HepG2 (cell line): ENCODE measurements around the gene SZRD1. TPM values are rescaled to one million over a fixed set of nuclear protein-coding genes. Genes with fewer than 3 reads are reported as not detected.

ENCODE experiments used
- CEBPB ChIP-seq: IDR thresholded peaks from 2 replicates; pipeline ENCODE4 v1.6.1; 2011; ENCODE audit warnings: low read depth, low read length, improper control_type of control experiment, borderline replicate concordance
- KLF6 ChIP-seq: IDR thresholded peaks from 2 replicates; pipeline ENCODE4 v1.8.0; 2016; ENCODE audit warnings: missing biosample characterization, missing genetic modification reagents
- PHF21A ChIP-seq: sonication (generic); formaldehyde crosslinking; IDR thresholded peaks from 2 replicates; pipeline ENCODE4 v1.5.0; 2020; ENCODE audit warnings: mild to moderate bottlenecking, missing genetic modification reagents
- STAT5B ChIP-seq: sonication (generic); formaldehyde crosslinking; IDR thresholded peaks from 2 replicates; pipeline ENCODE4 v1.4.0; 2020; ENCODE audit warnings: missing genetic modification reagents
- TCF12 ChIP-seq, 2 experiments: fragments of 450-650 bp in 1 of 2; sonication (generic) in 1 of 2; formaldehyde crosslinking in 1 of 2; IDR thresholded peaks; 2 replicates each; pipeline versions ENCODE4 v1.6.1 to v1.8.0; 2017 to 2022; ENCODE audit warnings: antibody characterized with exemption in 1 of 2, mild to moderate bottlenecking in 1 of 2, missing genetic modification reagents in 1 of 2, moderate library complexity in 1 of 2
- TCF7 ChIP-seq: sonication (generic); IDR thresholded peaks from 2 replicates; pipeline ENCODE4 v1.6.1; 2016; ENCODE audit warnings: antibody characterized with exemption, low read depth
- ZNF101 ChIP-seq: sonication (generic); formaldehyde crosslinking; IDR thresholded peaks from 2 replicates; pipeline ENCODE4 v1.4.0; 2020; ENCODE audit warnings: mild to moderate bottlenecking, low read depth, missing genetic modification reagents, borderline replicate concordance
- ZNF121 ChIP-seq: sonication (generic); formaldehyde crosslinking; IDR thresholded peaks from 2 replicates; pipeline ENCODE4 v1.5.0; 2020; ENCODE audit warnings: mild to moderate bottlenecking, missing genetic modification reagents
- ZNF460 ChIP-seq: sonication (generic); formaldehyde crosslinking; IDR thresholded peaks from 2 replicates; pipeline ENCODE4 v1.5.1; 2020; ENCODE audit warnings: missing genetic modification reagents, mild to moderate bottlenecking, borderline replicate concordance
- ZNF558 ChIP-seq: sonication (generic); formaldehyde crosslinking; IDR thresholded peaks from 2 replicates; pipeline ENCODE4 v1.9.0; 2022; ENCODE audit warnings: mild to moderate bottlenecking, missing genetic modification reagents, borderline replicate concordance
- ZNF788 ChIP-seq: sonication (generic); formaldehyde crosslinking; IDR thresholded peaks from 2 replicates; pipeline ENCODE4 v1.5.0; 2020; ENCODE audit warnings: mild to moderate bottlenecking, missing genetic modification reagents, borderline replicate concordance
- polyA plus RNA-seq, 8 experiments: library from polyadenylated mRNA; depleted of rRNA in 3 of 8; stranded (reverse) in 7 of 8; unstranded in 1 of 8; fragments of >200 nt; fragmentation: Illumina TruSeq in 4 of 8; extraction: Trizol in 4 of 8; gene quantifications; 2 replicates each; pipeline versions ENCODE4 v1.2.1 to v1.2.3, GENCODE V29; 2011 to 2016; ENCODE audit warnings: low read depth in 4 of 8, missing spikeins in 1 of 8, mixed read lengths in 1 of 8; ENCODE audit not compliant: insufficient read depth in 1 of 8
- total RNA-seq, 5 experiments: library from RNA; depleted of rRNA; stranded (reverse); fragments of >200 nt; fragmentation: Illumina TruSeq; extraction: Trizol; gene quantifications; 2 replicates each; pipeline ENCODE4 v1.2.3, GENCODE V29; 2016; ENCODE audit warnings: low read depth in 1 of 5
- TF ChIP-seq, protein P1 (sequence below): sonication (generic); formaldehyde crosslinking; conservative IDR thresholded peaks from 2 replicates; pipeline ENCODE4 v1.4.0; 2020; ENCODE audit warnings: mild to moderate bottlenecking, missing genetic modification reagents, moderate library complexity
- TF ChIP-seq, protein P2 (sequence below): IDR thresholded peaks from 2 replicates; pipeline ENCODE4 v1.4.0; 2020; ENCODE audit warnings: mild to moderate bottlenecking, missing genetic modification reagents
- TF ChIP-seq, protein P3 (sequence below): sonication (generic); formaldehyde crosslinking; IDR thresholded peaks from 2 replicates; pipeline ENCODE4 v1.4.0; 2020; ENCODE audit warnings: missing genetic modification reagents
- TF ChIP-seq, protein P4 (sequence below): sonication (generic); formaldehyde crosslinking; IDR thresholded peaks from 2 replicates; pipeline ENCODE4 v1.4.0; 2020; ENCODE audit warnings: missing genetic modification reagents

Gene SZRD1
- total and polyA plus RNA-seq, 2 of the 13 experiments (the other 11 are each of a cell fraction or from before 2014, with no cell fraction given), result 28.5 to 41.4 TPM

DNA sequence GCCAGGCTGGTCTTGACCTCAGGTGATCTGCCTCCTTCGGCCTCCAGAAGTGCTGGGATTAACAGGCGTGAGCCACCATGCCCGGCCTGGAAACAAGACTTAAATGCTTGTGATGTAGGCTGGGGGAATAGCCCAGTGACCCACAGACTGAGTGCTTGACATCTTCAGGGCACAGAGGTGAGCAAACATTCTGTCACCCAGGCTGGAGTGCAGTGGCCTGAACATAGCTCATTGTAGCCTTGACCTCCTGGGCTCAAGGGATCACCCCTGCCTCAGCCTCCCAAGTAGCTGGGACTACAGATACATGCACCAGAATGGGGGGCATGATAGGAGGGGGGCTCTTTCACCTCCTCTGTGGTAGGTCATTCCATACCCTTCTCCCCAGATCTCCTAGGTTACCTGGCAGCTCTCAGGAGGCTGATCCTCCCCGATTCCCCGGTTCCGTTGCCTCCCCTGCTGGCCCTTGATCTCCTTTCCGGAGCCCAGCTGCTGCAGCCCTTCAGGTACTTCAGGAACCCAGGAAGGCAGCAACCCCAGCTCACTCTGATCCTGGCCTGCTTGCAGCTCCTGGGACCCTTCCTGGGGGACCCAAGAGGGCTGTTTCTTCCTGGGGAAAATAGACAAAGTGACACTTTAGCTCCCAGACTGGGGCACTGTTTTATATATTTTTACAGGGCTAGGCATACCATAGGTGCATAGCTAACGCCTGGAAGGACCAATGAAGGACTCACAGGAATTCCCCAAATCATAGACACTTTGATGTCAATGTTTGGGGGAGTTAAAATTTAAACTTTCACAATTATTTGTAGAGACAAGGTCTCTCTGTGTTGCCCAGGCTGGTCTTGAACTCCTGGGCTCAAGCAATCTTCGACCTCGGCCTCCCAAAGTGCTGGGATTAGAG lies 58.3 kb downstream of the SZRD1 start (continued):
- TF ChIP-seq, protein P1, sequence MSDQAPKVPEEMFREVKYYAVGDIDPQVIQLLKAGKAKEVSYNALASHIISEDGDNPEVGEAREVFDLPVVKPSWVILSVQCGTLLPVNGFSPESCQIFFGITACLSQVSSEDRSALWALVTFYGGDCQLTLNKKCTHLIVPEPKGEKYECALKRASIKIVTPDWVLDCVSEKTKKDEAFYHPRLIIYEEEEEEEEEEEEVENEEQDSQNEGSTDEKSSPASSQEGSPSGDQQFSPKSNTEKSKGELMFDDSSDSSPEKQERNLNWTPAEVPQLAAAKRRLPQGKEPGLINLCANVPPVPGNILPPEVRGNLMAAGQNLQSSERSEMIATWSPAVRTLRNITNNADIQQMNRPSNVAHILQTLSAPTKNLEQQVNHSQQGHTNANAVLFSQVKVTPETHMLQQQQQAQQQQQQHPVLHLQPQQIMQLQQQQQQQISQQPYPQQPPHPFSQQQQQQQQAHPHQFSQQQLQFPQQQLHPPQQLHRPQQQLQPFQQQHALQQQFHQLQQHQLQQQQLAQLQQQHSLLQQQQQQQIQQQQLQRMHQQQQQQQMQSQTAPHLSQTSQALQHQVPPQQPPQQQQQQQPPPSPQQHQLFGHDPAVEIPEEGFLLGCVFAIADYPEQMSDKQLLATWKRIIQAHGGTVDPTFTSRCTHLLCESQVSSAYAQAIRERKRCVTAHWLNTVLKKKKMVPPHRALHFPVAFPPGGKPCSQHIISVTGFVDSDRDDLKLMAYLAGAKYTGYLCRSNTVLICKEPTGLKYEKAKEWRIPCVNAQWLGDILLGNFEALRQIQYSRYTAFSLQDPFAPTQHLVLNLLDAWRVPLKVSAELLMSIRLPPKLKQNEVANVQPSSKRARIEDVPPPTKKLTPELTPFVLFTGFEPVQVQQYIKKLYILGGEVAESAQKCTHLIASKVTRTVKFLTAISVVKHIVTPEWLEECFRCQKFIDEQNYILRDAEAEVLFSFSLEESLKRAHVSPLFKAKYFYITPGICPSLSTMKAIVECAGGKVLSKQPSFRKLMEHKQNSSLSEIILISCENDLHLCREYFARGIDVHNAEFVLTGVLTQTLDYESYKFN, result peak; percentile 35; the same call in 1 of the 2 replicates
- TF ChIP-seq, protein P2, sequence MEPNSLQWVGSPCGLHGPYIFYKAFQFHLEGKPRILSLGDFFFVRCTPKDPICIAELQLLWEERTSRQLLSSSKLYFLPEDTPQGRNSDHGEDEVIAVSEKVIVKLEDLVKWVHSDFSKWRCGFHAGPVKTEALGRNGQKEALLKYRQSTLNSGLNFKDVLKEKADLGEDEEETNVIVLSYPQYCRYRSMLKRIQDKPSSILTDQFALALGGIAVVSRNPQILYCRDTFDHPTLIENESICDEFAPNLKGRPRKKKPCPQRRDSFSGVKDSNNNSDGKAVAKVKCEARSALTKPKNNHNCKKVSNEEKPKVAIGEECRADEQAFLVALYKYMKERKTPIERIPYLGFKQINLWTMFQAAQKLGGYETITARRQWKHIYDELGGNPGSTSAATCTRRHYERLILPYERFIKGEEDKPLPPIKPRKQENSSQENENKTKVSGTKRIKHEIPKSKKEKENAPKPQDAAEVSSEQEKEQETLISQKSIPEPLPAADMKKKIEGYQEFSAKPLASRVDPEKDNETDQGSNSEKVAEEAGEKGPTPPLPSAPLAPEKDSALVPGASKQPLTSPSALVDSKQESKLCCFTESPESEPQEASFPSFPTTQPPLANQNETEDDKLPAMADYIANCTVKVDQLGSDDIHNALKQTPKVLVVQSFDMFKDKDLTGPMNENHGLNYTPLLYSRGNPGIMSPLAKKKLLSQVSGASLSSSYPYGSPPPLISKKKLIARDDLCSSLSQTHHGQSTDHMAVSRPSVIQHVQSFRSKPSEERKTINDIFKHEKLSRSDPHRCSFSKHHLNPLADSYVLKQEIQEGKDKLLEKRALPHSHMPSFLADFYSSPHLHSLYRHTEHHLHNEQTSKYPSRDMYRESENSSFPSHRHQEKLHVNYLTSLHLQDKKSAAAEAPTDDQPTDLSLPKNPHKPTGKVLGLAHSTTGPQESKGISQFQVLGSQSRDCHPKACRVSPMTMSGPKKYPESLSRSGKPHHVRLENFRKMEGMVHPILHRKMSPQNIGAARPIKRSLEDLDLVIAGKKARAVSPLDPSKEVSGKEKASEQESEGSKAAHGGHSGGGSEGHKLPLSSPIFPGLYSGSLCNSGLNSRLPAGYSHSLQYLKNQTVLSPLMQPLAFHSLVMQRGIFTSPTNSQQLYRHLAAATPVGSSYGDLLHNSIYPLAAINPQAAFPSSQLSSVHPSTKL (CRISPR knock-in tag), result peak; percentile 39
- no peak for TF ChIP-seq KLF6 (CRISPR knock-in tag)
- TF ChIP-seq ZNF121 (CRISPR knock-in tag), result no peak
- TF ChIP-seq CEBPB, result no peak
- TF ChIP-seq STAT5B (CRISPR knock-in tag), result no peak
- TF ChIP-seq ZNF101 (CRISPR knock-in tag), result no peak
- TF ChIP-seq PHF21A, result peak; percentile 44; the same call in 1 of the 2 replicates
- TF ChIP-seq, protein P3, sequence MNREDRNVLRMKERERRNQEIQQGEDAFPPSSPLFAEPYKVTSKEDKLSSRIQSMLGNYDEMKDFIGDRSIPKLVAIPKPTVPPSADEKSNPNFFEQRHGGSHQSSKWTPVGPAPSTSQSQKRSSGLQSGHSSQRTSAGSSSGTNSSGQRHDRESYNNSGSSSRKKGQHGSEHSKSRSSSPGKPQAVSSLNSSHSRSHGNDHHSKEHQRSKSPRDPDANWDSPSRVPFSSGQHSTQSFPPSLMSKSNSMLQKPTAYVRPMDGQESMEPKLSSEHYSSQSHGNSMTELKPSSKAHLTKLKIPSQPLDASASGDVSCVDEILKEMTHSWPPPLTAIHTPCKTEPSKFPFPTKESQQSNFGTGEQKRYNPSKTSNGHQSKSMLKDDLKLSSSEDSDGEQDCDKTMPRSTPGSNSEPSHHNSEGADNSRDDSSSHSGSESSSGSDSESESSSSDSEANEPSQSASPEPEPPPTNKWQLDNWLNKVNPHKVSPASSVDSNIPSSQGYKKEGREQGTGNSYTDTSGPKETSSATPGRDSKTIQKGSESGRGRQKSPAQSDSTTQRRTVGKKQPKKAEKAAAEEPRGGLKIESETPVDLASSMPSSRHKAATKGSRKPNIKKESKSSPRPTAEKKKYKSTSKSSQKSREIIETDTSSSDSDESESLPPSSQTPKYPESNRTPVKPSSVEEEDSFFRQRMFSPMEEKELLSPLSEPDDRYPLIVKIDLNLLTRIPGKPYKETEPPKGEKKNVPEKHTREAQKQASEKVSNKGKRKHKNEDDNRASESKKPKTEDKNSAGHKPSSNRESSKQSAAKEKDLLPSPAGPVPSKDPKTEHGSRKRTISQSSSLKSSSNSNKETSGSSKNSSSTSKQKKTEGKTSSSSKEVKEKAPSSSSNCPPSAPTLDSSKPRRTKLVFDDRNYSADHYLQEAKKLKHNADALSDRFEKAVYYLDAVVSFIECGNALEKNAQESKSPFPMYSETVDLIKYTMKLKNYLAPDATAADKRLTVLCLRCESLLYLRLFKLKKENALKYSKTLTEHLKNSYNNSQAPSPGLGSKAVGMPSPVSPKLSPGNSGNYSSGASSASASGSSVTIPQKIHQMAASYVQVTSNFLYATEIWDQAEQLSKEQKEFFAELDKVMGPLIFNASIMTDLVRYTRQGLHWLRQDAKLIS (CRISPR knock-in tag), result no peak
- TF ChIP-seq ZNF558 (CRISPR knock-in tag), result 0 out of 2 replicates have a peak, but pooled peaks have one; percentile 28
- TF ChIP-seq ZNF788 (CRISPR knock-in tag), result no peak; the same call in 1 of the 2 replicates
- no peak for TF ChIP-seq TCF12 (IDR thresholded peaks at IDR 0.05)
- no peak for TF ChIP-seq TCF12 (CRISPR knock-in tag; IDR thresholded peaks at IDR 0.05)
- TF ChIP-seq ZNF460 (CRISPR knock-in tag), result no peak
- 0 out of 2 replicates have a peak, but pooled peaks have one; percentile 30 for TF ChIP-seq TCF7
- TF ChIP-seq, protein P4, sequence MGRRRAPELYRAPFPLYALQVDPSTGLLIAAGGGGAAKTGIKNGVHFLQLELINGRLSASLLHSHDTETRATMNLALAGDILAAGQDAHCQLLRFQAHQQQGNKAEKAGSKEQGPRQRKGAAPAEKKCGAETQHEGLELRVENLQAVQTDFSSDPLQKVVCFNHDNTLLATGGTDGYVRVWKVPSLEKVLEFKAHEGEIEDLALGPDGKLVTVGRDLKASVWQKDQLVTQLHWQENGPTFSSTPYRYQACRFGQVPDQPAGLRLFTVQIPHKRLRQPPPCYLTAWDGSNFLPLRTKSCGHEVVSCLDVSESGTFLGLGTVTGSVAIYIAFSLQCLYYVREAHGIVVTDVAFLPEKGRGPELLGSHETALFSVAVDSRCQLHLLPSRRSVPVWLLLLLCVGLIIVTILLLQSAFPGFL (CRISPR knock-in tag), result no peak
